HG02798 (cell line): ENCODE data around the gene BCL6B.
"Not testable (repeated sequence)": the region's sequence is repeated elsewhere in the genome, so short reads cannot be mapped to it uniquely, and the experiment has no call there.

ENCODE experiments used
- ATAC-seq: cut with Tn5 transposase; IDR thresholded peaks from one replicate; pipeline ENCODE4 v1.9.1; 2021; ENCODE audit warnings: mild to moderate bottlenecking; ENCODE audit not compliant: unreplicated experiment, poor library complexity

Gene BCL6B, protein sequence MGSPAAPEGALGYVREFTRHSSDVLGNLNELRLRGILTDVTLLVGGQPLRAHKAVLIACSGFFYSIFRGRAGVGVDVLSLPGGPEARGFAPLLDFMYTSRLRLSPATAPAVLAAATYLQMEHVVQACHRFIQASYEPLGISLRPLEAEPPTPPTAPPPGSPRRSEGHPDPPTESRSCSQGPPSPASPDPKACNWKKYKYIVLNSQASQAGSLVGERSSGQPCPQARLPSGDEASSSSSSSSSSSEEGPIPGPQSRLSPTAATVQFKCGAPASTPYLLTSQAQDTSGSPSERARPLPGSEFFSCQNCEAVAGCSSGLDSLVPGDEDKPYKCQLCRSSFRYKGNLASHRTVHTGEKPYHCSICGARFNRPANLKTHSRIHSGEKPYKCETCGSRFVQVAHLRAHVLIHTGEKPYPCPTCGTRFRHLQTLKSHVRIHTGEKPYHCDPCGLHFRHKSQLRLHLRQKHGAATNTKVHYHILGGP

DNA sequence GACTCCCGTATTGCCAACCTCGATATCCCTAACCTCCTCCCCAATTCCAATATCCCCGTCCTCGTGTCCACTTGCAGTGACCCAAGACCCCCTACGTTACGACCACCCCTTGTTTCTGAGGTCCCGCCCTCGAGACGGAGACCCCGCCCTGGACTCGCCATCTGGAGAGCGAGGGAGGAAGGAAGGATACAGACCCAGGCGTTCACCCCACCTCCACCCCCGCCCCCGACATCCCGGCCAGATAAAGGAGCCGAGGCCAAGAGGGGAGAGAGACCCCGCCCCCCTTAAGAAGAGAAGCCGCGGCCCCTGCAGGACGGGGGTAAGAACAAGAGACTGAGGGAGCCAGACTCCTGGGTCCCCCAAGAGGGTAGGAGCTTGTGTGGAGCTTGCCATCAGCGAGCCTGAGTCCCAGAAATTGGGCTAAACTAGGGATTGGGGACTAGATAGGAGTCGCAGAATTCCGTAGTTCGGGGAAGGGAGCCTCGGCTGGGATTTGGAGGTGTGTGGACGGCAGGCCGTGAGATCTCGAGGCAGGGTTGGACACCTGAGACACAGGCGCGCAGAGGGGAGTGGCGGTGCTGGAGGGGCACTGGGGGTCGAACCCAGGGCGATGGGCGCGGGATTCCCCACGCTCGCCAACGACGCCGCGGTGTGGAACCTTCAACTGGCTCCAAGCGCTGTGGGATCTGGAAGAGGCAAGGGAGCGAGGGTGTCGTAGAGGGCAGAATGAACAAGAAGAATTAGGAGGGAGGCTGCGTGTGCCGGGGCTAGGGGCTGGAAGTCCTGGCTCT lies at the start of gene BCL6B:
BCL6B (plus strand) TSS at position 270 of the 791 bp plus-strand sequence. CDS start 622 bp downstream, outside the sequence.
- ATAC-seq: no peak

DNA sequence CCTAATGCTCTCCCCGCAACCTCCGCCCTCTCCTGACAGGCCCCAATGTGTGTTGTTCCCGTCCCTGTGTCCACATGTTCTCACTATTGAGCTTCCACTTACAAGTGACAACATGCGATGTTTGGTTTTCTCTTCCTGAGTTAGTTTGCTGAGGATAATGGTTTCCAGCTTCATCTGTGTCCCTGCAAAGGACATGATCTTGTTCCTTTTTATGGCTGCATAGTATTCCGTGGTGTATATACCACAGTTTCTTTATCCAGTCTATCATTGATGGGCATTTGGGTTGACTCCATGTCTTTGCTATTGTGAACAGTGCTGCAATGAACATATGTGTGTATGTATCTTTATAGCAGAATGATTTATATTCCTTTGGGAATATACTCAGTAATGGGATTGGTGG lies 43.4 kb upstream of the BCL6B start:
- not testable (repeated sequence) for ATAC-seq

- no peak for ATAC-seq
Observed at GRCh38 chr17:6981426-6981825, 41.4 kb upstream of the BCL6B start.

- ATAC-seq: no peak
Observed at GRCh38 chr17:6985266-6985665, 37.6 kb upstream of the BCL6B start.

DNA sequence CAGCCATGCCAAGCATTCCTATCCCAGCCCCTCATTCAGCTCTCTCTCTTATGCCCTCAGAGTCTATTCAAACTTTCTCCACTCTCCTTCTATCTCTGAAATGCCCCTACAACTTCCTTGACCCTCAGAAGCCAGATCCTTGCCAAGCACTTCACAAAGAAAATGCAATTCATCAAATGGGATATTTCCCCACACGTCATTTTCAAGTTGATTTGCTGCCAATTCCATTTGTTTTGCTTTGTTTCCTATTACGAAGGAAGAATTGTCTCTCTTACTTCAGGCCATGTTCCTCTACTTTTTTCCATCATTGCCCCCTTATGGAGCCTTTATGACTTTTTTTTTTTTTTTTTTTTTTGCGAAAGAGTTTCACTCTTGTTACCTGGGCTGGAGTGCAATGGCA lies 36.2 kb upstream of the BCL6B start:
- ATAC-seq: no peak

GRCh38 chr17:6989779-6990178 lies 33.1 kb upstream of the BCL6B start:
- no peak for ATAC-seq

GRCh38 chr17:6993613-6994056 lies 29.2 kb upstream of the BCL6B start:
- ATAC-seq: not testable (repeated sequence)

- ATAC-seq: no peak
Observed at GRCh38 chr17:6994118-6994598, 28.7 kb upstream of the BCL6B start.

GRCh38 chr17:6994666-6995256 lies 28.1 kb upstream of the BCL6B start:
- ATAC-seq: no peak

DNA sequence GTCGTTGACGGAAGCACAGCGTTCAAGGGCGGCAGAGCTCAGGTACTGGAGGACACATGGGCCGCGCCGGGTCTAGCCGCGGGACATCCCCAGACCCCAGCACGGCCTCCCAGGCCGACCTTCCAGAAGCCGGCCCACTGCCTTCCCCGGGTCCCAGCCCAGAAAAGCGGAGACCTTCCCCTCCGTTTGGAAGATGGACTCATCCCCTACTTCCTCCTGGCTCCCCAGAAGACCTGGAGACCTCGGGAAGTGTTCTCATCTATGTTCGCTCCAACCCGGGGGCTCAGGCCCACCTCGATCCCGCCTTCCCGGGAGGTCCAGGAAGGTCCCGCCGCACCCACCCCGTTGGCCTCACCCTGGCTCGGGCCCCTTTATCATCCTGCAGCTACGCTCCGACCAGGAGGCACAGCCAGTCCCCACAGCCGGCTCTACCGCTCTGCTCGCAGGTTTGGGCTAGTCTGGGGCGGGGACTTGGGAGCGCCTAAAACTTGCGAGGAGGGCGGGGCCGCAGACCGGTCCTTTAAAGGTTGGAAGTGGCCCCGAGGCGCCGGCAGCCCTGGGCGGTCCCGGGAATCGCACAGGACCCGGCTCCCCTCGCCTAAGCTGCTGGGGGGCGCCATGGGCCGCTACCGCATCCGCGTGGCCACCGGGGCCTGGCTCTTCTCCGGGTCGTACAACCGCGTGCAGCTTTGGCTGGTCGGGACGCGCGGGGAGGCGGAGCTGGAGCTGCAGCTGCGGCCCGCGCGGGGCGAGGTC lies 27.2 kb upstream of the BCL6B start, which contains the start of gene ALOX12:
ALOX12 (plus strand) TSS at position 550 of the 756 bp plus-strand sequence; CDS start at position 619, 69 bp downstream.
- no peak for ATAC-seq

- no peak for ATAC-seq
Observed at GRCh38 chr17:6996256-6997011, 26.4 kb upstream of the BCL6B start.

GRCh38 chr17:6997171-6997570 lies 25.7 kb upstream of the BCL6B start:
- ATAC-seq: no peak

DNA sequence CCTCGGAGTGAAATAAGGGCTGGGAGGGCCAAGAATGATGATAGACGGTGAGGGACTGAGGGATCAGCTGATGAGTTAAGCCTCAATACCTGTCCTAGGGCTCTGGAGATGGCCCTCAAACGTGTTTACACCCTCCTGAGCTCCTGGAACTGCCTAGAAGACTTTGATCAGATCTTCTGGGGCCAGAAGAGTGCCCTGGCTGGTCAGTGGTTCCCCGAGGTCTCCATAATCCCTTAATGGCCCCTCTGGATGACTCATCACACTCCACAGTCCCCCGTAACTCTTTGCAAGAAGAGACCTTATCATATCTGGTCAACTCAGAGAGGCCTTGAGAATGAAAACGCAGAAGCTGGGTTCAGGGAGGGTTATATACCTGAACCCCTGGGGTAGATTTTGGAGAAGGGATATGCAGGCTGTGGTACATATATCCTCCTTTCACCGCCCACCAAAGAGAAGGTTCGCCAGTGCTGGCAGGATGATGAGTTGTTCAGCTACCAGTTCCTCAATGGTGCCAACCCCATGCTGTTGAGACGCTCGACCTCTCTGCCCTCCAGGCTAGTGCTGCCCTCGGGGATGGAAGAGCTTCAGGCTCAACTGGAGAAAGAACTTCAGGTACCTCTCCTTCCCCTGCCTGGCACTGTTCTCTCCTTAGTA lies 23.9 kb upstream of the BCL6B start:
- ATAC-seq: no peak

DNA sequence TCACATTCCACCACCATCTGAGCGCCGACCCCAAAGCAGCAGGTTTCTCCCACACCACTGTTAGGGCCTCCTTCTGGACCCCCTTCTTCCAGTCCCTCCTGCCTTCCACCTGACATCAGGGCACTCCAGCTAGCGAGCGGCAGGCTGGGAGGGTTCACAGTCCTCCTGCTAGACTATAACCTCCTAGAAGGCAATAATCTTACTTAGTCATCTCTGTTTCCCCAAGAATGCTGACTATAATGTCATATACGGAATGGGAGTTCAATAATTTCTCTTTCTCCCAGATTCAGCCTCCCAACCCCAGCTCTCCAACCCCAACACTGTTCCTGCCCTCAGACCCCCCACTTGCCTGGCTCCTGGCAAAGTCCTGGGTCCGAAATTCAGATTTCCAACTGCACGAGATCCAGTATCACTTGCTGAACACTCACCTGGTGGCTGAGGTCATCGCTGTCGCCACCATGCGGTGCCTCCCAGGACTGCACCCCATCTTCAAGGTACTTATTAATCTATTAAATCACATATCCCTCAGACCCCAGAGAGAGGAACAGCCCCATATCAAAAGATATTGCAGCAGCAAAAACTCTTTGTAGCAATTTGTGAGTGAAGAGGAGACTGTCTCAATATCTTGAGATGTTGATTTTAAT lies 21.4 kb upstream of the BCL6B start:
- ATAC-seq: no peak

DNA sequence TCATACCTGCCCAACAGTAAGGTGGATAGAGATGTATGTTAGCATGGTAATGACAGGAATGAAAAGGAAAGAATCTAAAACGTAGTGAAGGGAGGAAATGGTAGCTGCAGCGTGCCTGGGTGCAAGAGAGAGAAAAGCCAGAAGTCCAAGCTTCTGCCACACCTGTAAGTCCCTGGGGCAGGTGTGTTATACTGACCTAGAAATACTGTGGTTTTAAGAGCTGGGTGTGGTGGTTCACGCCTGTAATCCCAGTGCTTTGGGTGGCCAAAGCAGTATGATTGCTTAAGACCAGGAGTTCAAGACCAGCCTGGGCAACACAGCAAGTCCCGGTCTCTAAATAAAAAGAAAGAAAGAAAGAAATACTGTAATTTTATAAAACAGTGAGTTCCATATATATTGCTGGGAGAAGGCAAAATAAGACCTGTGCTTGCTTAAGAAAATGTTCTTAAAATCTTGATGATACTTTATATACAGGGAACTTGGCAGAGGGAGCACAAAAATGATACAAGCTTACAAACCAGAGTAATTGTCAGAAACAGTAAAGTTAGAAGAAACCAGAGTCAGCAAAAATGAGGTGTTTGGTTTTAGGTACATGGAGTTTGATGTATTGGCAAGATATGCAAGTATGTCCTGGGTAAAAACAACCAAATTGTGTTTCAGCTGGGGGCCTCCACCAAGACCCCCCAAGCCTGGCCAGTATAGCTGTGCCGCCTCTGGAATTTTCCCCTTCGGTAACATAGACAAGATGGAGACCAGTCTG lies 20.4 kb upstream of the BCL6B start:
- ATAC-seq: no peak

DNA sequence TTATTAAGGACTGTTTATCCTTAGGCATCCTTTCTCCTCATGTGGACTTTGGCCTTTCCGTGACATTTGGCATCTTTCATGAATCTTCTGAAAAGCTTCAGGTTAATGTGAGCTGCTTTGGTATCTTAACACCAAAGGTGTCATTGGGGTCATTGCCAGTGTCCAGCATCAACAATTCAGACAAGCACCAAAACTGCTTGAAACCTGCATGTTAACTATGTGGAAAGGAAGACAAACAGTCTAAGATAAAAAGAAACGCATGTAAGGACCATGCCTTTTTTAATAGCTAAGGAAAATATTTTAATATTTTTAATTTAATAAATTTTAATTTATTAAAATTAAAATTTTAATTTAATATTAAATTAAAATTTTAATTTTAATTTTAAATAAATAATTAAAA lies 19.1 kb upstream of the BCL6B start:
- no peak for ATAC-seq

- ATAC-seq: peak; percentile 65
Observed at GRCh38 chr17:7004398-7005253, 18.2 kb upstream of the BCL6B start.
